Large intestine (tissue), 3 donors: Measurements from ENCODE around the gene TCF7L2. TPM values are rescaled to one million over a fixed set of nuclear protein-coding genes. Genes with fewer than 3 reads are reported as not detected.

Experiments
- DNase-seq, 2 donors: peaks; one replicate each; pipeline versions ENCODE4 v3.0.0 to v3.0.0-alpha.2; 2013
- H3K27ac ChIP-seq: one replicate; pipeline ENCODE4 v1.5.1; 2013; ENCODE audit warnings: low read length
- H3K27me3 ChIP-seq: 2 replicates; pipeline ENCODE4 v1.6.1; 2013; ENCODE audit warnings: low read length; ENCODE audit not compliant: control insufficient read depth, insufficient read depth
- H3K36me3 ChIP-seq: 2 replicates; pipeline ENCODE4 v1.6.1; 2013; ENCODE audit warnings: low read length; ENCODE audit not compliant: control insufficient read depth, insufficient read depth
- H3K4me1 ChIP-seq: one replicate; pipeline ENCODE4 v1.6.1; 2013; ENCODE audit warnings: low read length; ENCODE audit not compliant: control insufficient read depth, insufficient read depth
- H3K4me3 ChIP-seq: one replicate; pipeline ENCODE4 v1.5.1; 2013; ENCODE audit warnings: low read length
- H3K9me3 ChIP-seq: one replicate; pipeline ENCODE4 v1.6.1; 2013; ENCODE audit warnings: mild to moderate bottlenecking, low read depth, low read length, moderate library complexity; ENCODE audit not compliant: control insufficient read depth
- WGBS: methylation state at CpG from one replicate; pipeline ENCODE4 v1.1.5; 2013; ENCODE audit warnings: low lambda C conversion rate; ENCODE audit not compliant: insufficient coverage; 5-methylcytosine and 5-hydroxymethylcytosine counted together
- polyA plus RNA-seq: library from polyadenylated mRNA; unstranded; fragments of 120-200 nt; gene quantifications from one replicate; pipeline ENCODE4 v1.2.1, GENCODE V29; 2013

TCF7L2 gene
- polyA plus RNA-seq, 1 donor = 48.2 TPM

- Histone ChIP-seq H3K36me3 (peaks cover 26% of the 10 kb centered on the region), H3K4me1 (no peaks in the 10 kb centered on the region), H3K4me3 (no peak overlapping the region), H3K9me3 (no peaks in the 10 kb centered on the region), H3K27me3 (no peaks in the 10 kb centered on the region), H3K27ac (no peak overlapping the region)
- no CpG with 5 or more reads among the region's 14 CpGs for WGBS
- no peak for DNase-seq
These were observed 219.9 kb downstream of the TCF7L2 start for GRCh38 chr10:113169853-113170460.

DNA sequence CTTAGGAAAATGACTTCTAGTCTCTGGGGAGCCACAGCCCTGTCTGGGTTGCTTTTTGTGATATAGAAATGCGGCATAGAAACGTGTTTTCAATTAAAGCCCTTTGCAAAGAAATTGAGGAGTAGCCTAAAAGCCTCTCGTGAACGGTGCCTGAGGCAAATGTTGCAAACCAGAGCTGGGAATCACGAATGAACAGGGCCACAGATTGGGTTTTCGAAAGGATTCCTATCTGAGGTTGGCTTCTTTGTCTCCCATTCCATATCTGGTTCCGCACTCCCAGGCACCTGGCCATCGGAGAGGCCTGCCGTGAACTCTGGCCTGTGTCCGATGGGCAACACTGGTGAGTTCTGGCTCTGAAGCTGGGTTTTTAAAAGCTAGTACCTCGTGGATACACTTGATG, 221.6 kb downstream of the TCF7L2 start:
- WGBS = 95% methylated on average over 4 of the region's 11 CpGs
- no peak for DNase-seq
- Histone ChIP-seq H3K27ac (no peak overlapping the region), H3K36me3 (peaks cover 17% of the 10 kb centered on the region), H3K4me1 (no peaks in the 10 kb centered on the region), H3K4me3 (no peak overlapping the region), H3K27me3 (no peaks in the 10 kb centered on the region), H3K9me3 (no peaks in the 10 kb centered on the region)

- Histone ChIP-seq H3K9me3 (no peaks in the 10 kb centered on the region), H3K36me3 (peaks cover 3% of the 10 kb centered on the region), H3K4me1 (no peaks in the 10 kb centered on the region), H3K27me3 (no peaks in the 10 kb centered on the region), H3K4me3 (no peak overlapping the region), H3K27ac (no peak overlapping the region)
- WGBS = 100% methylated on average over 1 of the region's 3 CpGs
- DNase-seq = no peak
These were observed 225.1 kb downstream of the TCF7L2 start for GRCh38 chr10:113175176-113175575.

DNA sequence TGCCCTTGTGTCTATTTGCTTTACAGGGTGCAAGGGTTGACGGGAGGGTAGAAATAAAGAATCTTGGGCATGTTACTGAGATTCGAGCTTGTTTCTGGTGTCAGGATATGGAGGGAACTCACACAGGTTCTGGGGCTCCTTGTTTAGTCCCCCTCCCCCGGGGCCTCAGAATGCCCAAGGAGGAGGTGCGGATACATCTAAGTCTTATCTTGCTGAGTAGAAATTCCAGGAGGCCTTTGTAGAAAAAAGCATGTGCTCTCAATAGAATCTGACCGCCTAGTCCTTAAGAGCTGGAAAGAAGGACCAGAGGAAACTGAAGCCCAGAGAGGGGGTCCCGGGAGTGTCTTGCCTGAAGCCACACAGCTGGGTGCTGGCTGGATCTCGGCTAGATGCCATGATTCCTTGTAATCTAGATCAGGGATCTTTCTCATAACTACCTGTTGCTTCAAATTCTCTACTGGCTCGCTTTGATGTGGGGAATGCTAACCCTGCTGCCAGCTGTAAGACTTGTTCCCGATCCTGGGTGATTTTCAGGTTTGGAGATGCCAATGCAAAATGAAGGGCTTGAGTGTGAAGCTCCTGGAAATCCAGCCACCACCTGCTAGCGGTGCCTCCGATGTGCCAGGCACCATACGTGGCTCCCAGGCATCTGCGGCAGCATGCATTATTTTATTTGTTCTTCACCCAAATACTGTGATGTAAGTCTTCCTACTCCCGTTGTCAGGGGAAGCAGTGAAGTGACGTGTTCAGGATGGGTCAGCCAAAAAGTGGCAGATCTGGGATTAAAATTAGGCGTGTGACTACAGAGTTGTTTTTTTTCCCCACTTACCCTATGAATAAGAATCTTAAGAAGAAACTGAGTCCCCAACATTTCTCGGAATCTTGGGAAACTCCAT, 226.0 kb downstream of the TCF7L2 start:
- no peaks in the 10 kb centered on the region for H3K9me3 ChIP-seq
- H3K27ac ChIP-seq = no peak overlapping the region
- H3K4me1 ChIP-seq = no peaks in the 10 kb centered on the region
- peaks cover 3% of the 10 kb centered on the region for H3K36me3 ChIP-seq
- no peak overlapping the region for H3K4me3 ChIP-seq
- H3K27me3 ChIP-seq = no peaks in the 10 kb centered on the region
- 75% methylated on average over 2 of the region's 17 CpGs for WGBS
- no peak for DNase-seq

DNA sequence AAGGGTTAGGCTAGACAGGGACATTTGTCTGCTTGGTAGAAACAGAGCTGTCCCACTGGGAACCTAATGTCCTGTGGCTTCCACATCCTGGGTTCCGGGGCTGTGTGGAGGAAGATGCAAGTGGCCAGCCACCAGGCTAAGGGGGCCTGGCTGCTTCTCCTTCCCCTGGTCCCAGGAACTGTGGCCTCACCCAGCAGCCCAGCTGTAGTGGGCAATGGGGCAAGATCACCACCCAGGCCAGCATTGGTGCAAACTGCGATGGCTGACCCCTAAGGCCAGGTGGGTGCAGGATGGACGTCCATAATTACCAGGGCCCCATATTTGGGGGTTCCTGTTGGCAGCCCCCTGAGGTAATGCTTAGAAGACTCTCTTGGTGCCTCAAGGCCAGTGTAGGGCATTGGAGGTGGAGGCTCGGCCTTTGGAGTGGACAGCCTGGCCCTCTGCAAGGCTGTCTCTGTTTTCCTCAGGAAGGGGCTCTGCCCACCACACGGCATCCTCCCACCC, 226.7 kb downstream of the TCF7L2 start:
- no peak overlapping the region for H3K27ac ChIP-seq
- no CpG with 5 or more reads among the region's 5 CpGs for WGBS

DNA sequence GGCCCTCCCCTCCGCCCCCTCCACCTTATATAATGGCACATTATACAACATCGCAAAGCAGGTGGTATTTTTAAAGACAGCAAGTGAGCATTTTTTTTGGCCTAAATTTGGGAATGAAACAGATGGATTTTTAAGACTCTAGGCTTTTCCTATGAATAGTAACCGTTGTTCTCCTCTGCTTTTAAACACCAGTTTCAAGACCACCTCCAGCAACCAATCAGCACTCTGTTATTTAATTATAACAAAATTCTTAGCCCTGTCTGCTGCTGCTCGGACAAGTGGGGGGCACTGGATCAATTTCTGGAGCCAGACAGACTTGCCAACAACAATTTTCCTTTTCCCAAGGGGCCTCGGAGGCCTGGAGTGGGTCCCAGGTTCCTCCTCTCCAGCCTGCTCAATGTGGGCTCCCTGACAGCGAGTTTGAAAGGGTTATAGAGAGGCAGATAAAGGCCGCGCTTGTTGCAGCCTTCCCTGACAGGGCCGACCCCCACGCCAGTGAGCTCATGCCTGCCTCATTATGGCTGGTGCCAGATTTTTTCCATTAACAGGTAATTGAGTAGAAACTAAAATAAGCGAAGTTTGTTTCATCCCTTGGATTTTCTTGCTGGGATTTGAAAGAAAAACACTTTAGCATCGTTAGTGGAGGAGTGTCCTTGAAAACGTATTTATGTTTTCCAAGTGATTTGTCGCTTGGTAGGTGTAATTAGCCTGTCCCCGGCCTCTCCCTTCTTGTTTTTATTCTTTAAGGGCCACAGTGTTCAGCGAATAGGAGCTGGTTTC, 227.3 kb downstream of the TCF7L2 start:
- Histone ChIP-seq H3K36me3 (no peaks in the 10 kb centered on the region), H3K9me3 (no peaks in the 10 kb centered on the region), H3K27me3 (no peaks in the 10 kb centered on the region), H3K4me1 (no peaks in the 10 kb centered on the region), H3K4me3 (no peak overlapping the region), H3K27ac (no peak overlapping the region)
- DNase-seq = no peak
- WGBS = 80% methylated on average over 2 of the region's 16 CpGs

More for the DNA sequence above, 226.7 kb downstream of the TCF7L2 start:
- Histone ChIP-seq H3K9me3 (no peaks in the 10 kb centered on the region), H3K4me1 (no peaks in the 10 kb centered on the region), H3K27me3 (no peaks in the 10 kb centered on the region), H3K4me3 (no peak overlapping the region), H3K36me3 (peaks cover 2% of the 10 kb centered on the region)
- no peak for DNase-seq

GRCh38 chr10:113177936-113178335, 227.9 kb downstream of the TCF7L2 start:
- no peak overlapping the region for H3K4me3 ChIP-seq
- H3K9me3 ChIP-seq = no peaks in the 10 kb centered on the region
- no peak overlapping the region for H3K27ac ChIP-seq
- no peaks in the 10 kb centered on the region for H3K27me3 ChIP-seq
- no peak for DNase-seq
- no peaks in the 10 kb centered on the region for H3K36me3 ChIP-seq
- WGBS = no CpG with 5 or more reads among the region's 11 CpGs
- no peaks in the 10 kb centered on the region for H3K4me1 ChIP-seq

GRCh38 chr10:113178771-113179170, 228.7 kb downstream of the TCF7L2 start:
- no peak for DNase-seq
- Histone ChIP-seq H3K27me3 (no peaks in the 10 kb centered on the region), H3K9me3 (no peaks in the 10 kb centered on the region), H3K36me3 (no peaks in the 10 kb centered on the region), H3K27ac (no peak overlapping the region), H3K4me3 (no peak overlapping the region), H3K4me1 (no peaks in the 10 kb centered on the region)
- no CpG with 5 or more reads among the region's 3 CpGs for WGBS

DNA sequence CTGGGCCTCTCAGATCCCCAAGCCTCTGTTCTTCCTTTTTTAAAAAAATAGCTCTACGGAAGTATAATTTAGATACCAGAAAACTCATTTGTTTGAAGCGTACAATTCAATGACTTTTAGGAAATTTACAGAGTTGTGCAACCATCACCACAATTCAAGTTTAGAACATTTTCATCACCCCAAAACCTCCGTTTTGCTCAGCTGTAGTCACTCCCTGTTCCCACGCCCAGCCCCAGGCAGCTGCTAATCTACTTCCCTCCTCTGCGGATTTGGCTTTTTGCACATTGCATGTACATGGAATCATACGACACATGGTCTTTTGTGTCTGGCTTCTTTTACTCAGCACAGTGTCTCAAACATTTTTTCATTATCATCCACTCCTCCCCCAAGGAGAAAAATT, 229.2 kb downstream of the TCF7L2 start:
- Histone ChIP-seq H3K27ac (no peak overlapping the region), H3K27me3 (no peaks in the 10 kb centered on the region), H3K9me3 (no peaks in the 10 kb centered on the region), H3K4me3 (no peak overlapping the region), H3K36me3 (no peaks in the 10 kb centered on the region), H3K4me1 (no peaks in the 10 kb centered on the region)
- WGBS = no CpG with 5 or more reads among the region's 6 CpGs
- no peak for DNase-seq

- WGBS = no CpG with 5 or more reads among the region's 3 CpGs
- H3K27me3 ChIP-seq = no peaks in the 10 kb centered on the region
- H3K9me3 ChIP-seq = no peaks in the 10 kb centered on the region
- no peaks in the 10 kb centered on the region for H3K4me1 ChIP-seq
- H3K27ac ChIP-seq = no peak overlapping the region
- H3K4me3 ChIP-seq = no peak overlapping the region
- DNase-seq = no peak
- no peaks in the 10 kb centered on the region for H3K36me3 ChIP-seq
These were observed 229.9 kb downstream of the TCF7L2 start for GRCh38 chr10:113179966-113180365.
